H1 (cell line): ENCODE data around the gene NOX5. TPM values are rescaled to one million over a fixed set of nuclear protein-coding genes. Genes with fewer than 3 reads are reported as not detected.

ENCODE experiments used
- CTCF ChIA-PET: fragments of 300-600 bp; sonication (Branson Sonifier 250); formaldehyde crosslinking; loops from one replicate; lab custom pipeline; 2021; ENCODE audit not compliant: partially characterized antibody; lab: Charles Lee
- POLR2A ChIA-PET: fragments of 300-600 bp; sonication (Branson Sonifier 250); formaldehyde crosslinking; loops from one replicate; lab custom pipeline; 2021; ENCODE audit warnings: inconsistent platforms; ENCODE audit not compliant: partially characterized antibody; lab: Charles Lee
- DNase-seq, 2 experiments: peaks; one replicate each; pipeline versions ENCODE4 v3.0.0 to v3.0.0-alpha.2; 2010 to 2022; ENCODE audit warnings: low spot score in 2 of 2, low read depth in 1 of 2, mixed read lengths in 1 of 2
- FAIRE-seq: peaks from 2 replicates; lab custom pipeline; 2011; peaks lifted over from hg19 to GRCh38; lab: Jason Lieb, UNC
- H2AFZ ChIP-seq: 2 replicates; pipeline ENCODE4 v1.8.1; 2012; ENCODE audit warnings: low read length, inconsistent platforms
- H2AK5ac ChIP-seq: 2 replicates; pipeline ENCODE4 v1.6.1; 2013; ENCODE audit warnings: low read depth, low read length
- H2BK120ac ChIP-seq: replicated peaks from 2 replicates; pipeline ENCODE3; 2013; ENCODE audit warnings: low read depth, low read length, inconsistent platforms
- H2BK12ac ChIP-seq: 2 replicates; pipeline ENCODE4 v1.6.1; 2013; ENCODE audit warnings: low read depth, low read length
- H2BK15ac ChIP-seq: 2 replicates; pipeline ENCODE4 v1.6.1; 2013; ENCODE audit warnings: low read length
- H2BK20ac ChIP-seq: 2 replicates; pipeline ENCODE4 v1.6.1; 2013; ENCODE audit warnings: low read length
- H2BK5ac ChIP-seq: 2 replicates; pipeline ENCODE4 v1.6.1; 2013; ENCODE audit warnings: low read depth, low read length
- H3K14ac ChIP-seq: 2 replicates; pipeline ENCODE4 v1.6.1; 2013; ENCODE audit warnings: inconsistent platforms; ENCODE audit not compliant: insufficient read length
- H3K18ac ChIP-seq: 2 replicates; pipeline ENCODE4 v1.6.1; 2013; ENCODE audit warnings: low read length; ENCODE audit errors: extremely low read depth
- H3K23ac ChIP-seq: 2 replicates; pipeline ENCODE4 v1.6.1; 2013; ENCODE audit warnings: inconsistent platforms; ENCODE audit not compliant: insufficient read length
- H3K23me2 ChIP-seq: 2 replicates; pipeline ENCODE4 v1.6.1; 2013; ENCODE audit warnings: low read depth, low read length
- H3K27ac ChIP-seq: 2 replicates; pipeline ENCODE4 v1.6.1; 2011; ENCODE audit warnings: low read depth, low read length, inconsistent platforms
- H3K27me3 ChIP-seq, 4 experiments: replicated peaks in 1 of 4; 1 replicate in 1 of 4; 2 replicates in 3 of 4; pipeline versions ENCODE4 v1.6.1 to v1.8.1; 2011 to 2013; ENCODE audit warnings: low read length in 3 of 4, mild to moderate bottlenecking in 3 of 4, inconsistent platforms in 2 of 4, mixed read lengths in 2 of 4, moderate library complexity in 1 of 4; ENCODE audit not compliant: control insufficient read depth in 3 of 4, insufficient read depth in 3 of 4; ENCODE audit errors: extremely low read depth in 1 of 4
- H3K36me3 ChIP-seq, 4 experiments: 2 replicates each; pipeline versions ENCODE4 v1.6.1 to v1.8.1; 2011 to 2013; ENCODE audit warnings: mild to moderate bottlenecking in 4 of 4, low read length in 3 of 4, moderate library complexity in 2 of 4, control low read depth in 1 of 4, inconsistent platforms in 1 of 4; ENCODE audit not compliant: insufficient read depth in 4 of 4, control insufficient read depth in 2 of 4
- H3K4ac ChIP-seq: replicated peaks from 2 replicates; pipeline ENCODE3; 2013; ENCODE audit warnings: low read length, low read depth, mixed read lengths, inconsistent platforms; ENCODE audit not compliant: insufficient read length
- H3K4me1 ChIP-seq, 4 experiments: replicated peaks in 1 of 4; 1 replicate in 1 of 4; 2 replicates in 3 of 4; pipeline versions ENCODE4 v1.6.1 to v1.8.1; 2011 to 2013; ENCODE audit warnings: low read length in 3 of 4, inconsistent platforms in 2 of 4, mixed read lengths in 1 of 4; ENCODE audit not compliant: insufficient read depth in 4 of 4, control insufficient read depth in 3 of 4
- H3K4me2 ChIP-seq, 2 experiments: 2 replicates each; pipeline versions ENCODE4 v1.6.1 to v1.8.1; 2011 to 2013; ENCODE audit warnings: low read depth in 2 of 2, low read length in 2 of 2, control low read depth in 1 of 2, inconsistent platforms in 1 of 2, mild to moderate bottlenecking in 1 of 2; ENCODE audit not compliant: insufficient read depth in 1 of 2
- H3K4me3 ChIP-seq, 4 experiments: fragments of 200-600, 300-600 bp in 1 of 4; sonication (generic), shearing (Covaris generic), sonication (Bioruptor Twin) in 1 of 4; 2 replicates each; pipeline versions ENCODE4 v1.5.1 to v1.8.1; 2011 to 2016; ENCODE audit warnings: low read length in 4 of 4, low read depth in 3 of 4, control low read depth in 2 of 4, inconsistent platforms in 2 of 4, mild to moderate bottlenecking in 2 of 4, mixed read lengths in 1 of 4, moderate library complexity in 1 of 4; ENCODE audit not compliant: insufficient read depth in 2 of 4; ENCODE audit errors: extremely low read depth in 1 of 4
- H3K56ac ChIP-seq: replicated peaks from 2 replicates; pipeline ENCODE3; 2013; ENCODE audit warnings: low read depth, mild to moderate bottlenecking, mixed read lengths, low read length, inconsistent platforms; ENCODE audit not compliant: insufficient read length
- H3K79me1 ChIP-seq: 2 replicates; pipeline ENCODE4 v1.6.1; 2013; ENCODE audit warnings: low read depth, low read length, control low read depth
- H3K79me2 ChIP-seq, 2 experiments: 2 replicates each; pipeline versions ENCODE4 v1.6.1 to v1.8.1; 2012 to 2013; ENCODE audit warnings: low read length in 2 of 2, mild to moderate bottlenecking in 2 of 2, inconsistent platforms in 1 of 2; ENCODE audit not compliant: insufficient read depth in 2 of 2, control insufficient read depth in 1 of 2
- H3K9ac ChIP-seq, 4 experiments: replicated peaks in 1 of 4; 1 replicate in 1 of 4; 2 replicates in 3 of 4; pipeline versions ENCODE4 v1.6.1 to v1.8.1; 2011 to 2013; ENCODE audit warnings: low read depth in 3 of 4, low read length in 3 of 4, control low read depth in 2 of 4, mild to moderate bottlenecking in 2 of 4, moderate library complexity in 2 of 4, inconsistent platforms in 1 of 4; ENCODE audit errors: extremely low read depth in 1 of 4
- H3K9me3 ChIP-seq, 2 experiments: 2 replicates each; pipeline versions ENCODE4 v1.6.1 to v1.8.1; 2012 to 2013; ENCODE audit warnings: mild to moderate bottlenecking in 2 of 2, moderate library complexity in 2 of 2, control low read depth in 1 of 2, inconsistent platforms in 1 of 2, low read depth in 1 of 2, low read length in 1 of 2, mixed read lengths in 1 of 2; ENCODE audit not compliant: insufficient read depth in 2 of 2
- H4K20me1 ChIP-seq, 2 experiments: replicated peaks in 1 of 2; 2 replicates each; pipeline versions ENCODE3 to v1.8.1; 2011 to 2013; ENCODE audit warnings: inconsistent platforms in 2 of 2, low read length in 2 of 2, mild to moderate bottlenecking in 1 of 2; ENCODE audit not compliant: insufficient read depth in 2 of 2, control insufficient read depth in 1 of 2
- H4K5ac ChIP-seq: 2 replicates; pipeline ENCODE4 v1.6.1; 2013; ENCODE audit warnings: low read length, low read depth, mixed read lengths, inconsistent platforms; ENCODE audit not compliant: insufficient read length
- H4K8ac ChIP-seq: 2 replicates; pipeline ENCODE4 v1.8.0; 2013; ENCODE audit warnings: mild to moderate bottlenecking, moderate library complexity, low read length, inconsistent platforms; ENCODE audit not compliant: insufficient read depth; ENCODE audit errors: extremely low read depth
- H4K91ac ChIP-seq: replicated peaks from 2 replicates; pipeline ENCODE3; 2013; ENCODE audit warnings: low read length, mixed read lengths, inconsistent platforms; ENCODE audit not compliant: insufficient read length
- CBX5 ChIP-seq: fragments of 300-800, 300-1000 bp; sonication (generic); IDR thresholded peaks from 2 replicates; pipeline ENCODE4 v1.7.1; 2016; ENCODE audit warnings: antibody characterized with exemption, low read length, low read depth
- CEBPB ChIP-seq: IDR thresholded peaks from 2 replicates; pipeline ENCODE4 v1.6.1; 2012; ENCODE audit warnings: low read depth, low read length
- CREB1 ChIP-seq: IDR thresholded peaks from 2 replicates; pipeline ENCODE4 v1.6.1; 2012; ENCODE audit warnings: inconsistent platforms
- EZH2 ChIP-seq: fragments of 200-600 bp; sonication (generic); IDR thresholded peaks from 2 replicates; pipeline ENCODE4 v1.7.1; 2012; ENCODE audit warnings: low read depth, mild to moderate bottlenecking, moderate library complexity, low read length, inconsistent platforms; ENCODE audit not compliant: severe bottlenecking
- RAD21 ChIP-seq, 2 experiments: IDR thresholded peaks in 1 of 2; conservative IDR thresholded peaks in 1 of 2; 2 replicates each; pipeline ENCODE4 v1.6.1; 2011; ENCODE audit warnings: low read depth in 2 of 2, low read length in 2 of 2, improper control_type of control experiment in 1 of 2, inconsistent platforms in 1 of 2, mild to moderate bottlenecking in 1 of 2, moderate library complexity in 1 of 2
- WGBS, 2 experiments: shearing (Covaris generic) in 1 of 2; methylation state at CpG; one replicate each; pipeline versions ENCODE4 v1.1.6 to v1.1.7; 2013 to 2015; ENCODE audit warnings: low lambda C conversion rate in 2 of 2, mixed read lengths in 2 of 2, inconsistent platforms in 1 of 2, low coverage in 1 of 2, missing lambda C conversion rate in 1 of 2; ENCODE audit not compliant: insufficient replicate concordance in 2 of 2, insufficient coverage in 1 of 2, insufficient read length in 1 of 2; ENCODE audit errors: extremely low coverage in 1 of 2, missing lambda C conversion rate in 1 of 2; 5-methylcytosine and 5-hydroxymethylcytosine counted together
- polyA plus RNA-seq, 7 experiments: library from polyadenylated mRNA; depleted of rRNA in 3 of 7; stranded (reverse) in 5 of 7; unstranded in 2 of 7; fragments of >200 nt in 5 of 7; fragments of 200-250 nt in 2 of 7; gene quantifications; 1 replicate in 5 of 7; 2 replicates in 1 of 7; 4 replicates in 1 of 7; pipeline versions ENCODE4 v1.2.1 to v1.2.3, GENCODE V29; 2011 to 2013; ENCODE audit warnings: missing spikeins in 2 of 7, mixed read lengths in 2 of 7
- total RNA-seq: library from RNA; stranded (reverse); fragmentation: NEBNext Ultra II Directional; extraction: Animal tissue kit (Norgen Biotek cat#: 25700); gene quantifications from 2 replicates; pipeline ENCODE4 v1.2.1, GENCODE V29; 2021
- TF ChIP-seq, protein P1 (sequence below): IDR thresholded peaks from 2 replicates; pipeline ENCODE4 v1.6.1; 2012; ENCODE audit warnings: inconsistent platforms
- TF ChIP-seq, protein P2 (sequence below): IDR thresholded peaks from 2 replicates; pipeline ENCODE4 v1.6.1; 2011; ENCODE audit warnings: low read depth, mild to moderate bottlenecking, low read length; ENCODE audit not compliant: insufficient read depth

NOX5 gene
- total and polyA plus RNA-seq, 2 of the 8 experiments (the other 6 are each of a cell fraction or from before 2014, with no cell fraction given) = under 0.01 TPM; not detected in 1

DNA sequence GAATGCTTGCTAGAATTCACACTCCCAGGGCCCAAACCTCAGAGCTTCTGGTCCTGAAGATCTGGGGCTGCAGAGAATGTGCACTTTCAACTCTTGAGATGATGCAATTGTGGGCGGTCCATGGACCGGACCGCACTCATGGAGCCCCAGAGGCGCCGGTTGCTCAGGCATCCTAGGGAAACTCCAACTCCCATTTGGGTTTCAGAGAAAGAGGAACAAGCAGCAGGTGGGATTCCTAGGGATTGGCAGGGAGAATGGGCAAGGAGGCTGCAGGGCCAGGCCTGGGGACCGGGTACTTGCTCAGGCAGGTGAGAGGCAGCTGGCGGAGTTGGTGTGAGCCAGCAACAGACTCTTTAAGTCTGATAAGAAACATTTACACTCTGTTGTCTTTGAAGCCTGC, 3.5 kb downstream of the NOX5 start:
- Histone ChIP-seq H2BK12ac (no peak overlapping the region), H4K8ac (no peak overlapping the region), H3K36me3 (no peaks in the 10 kb centered on the region), H3K14ac (no peak overlapping the region), H3K9ac (no peak overlapping the region), H3K79me1 (no peaks in the 10 kb centered on the region), H3K4ac (no peak overlapping the region), H2BK15ac (no peak overlapping the region), H3K4me3 (no peak overlapping the region), H4K20me1 (no peaks in the 10 kb centered on the region), H3K9me3 (no peaks in the 10 kb centered on the region), H2BK120ac (no peak overlapping the region), H3K56ac (no peak overlapping the region), H3K18ac (no peak overlapping the region), H2AFZ (peak overlapping the region; percentile 55; the same call in 1 of the 2 replicates), H3K4me2 (no peak overlapping the region; a peak in 1 of 4 replicates), H4K91ac (no peak overlapping the region), H2BK20ac (no peak overlapping the region), H3K27ac (no peak overlapping the region), H3K23ac (no peak overlapping the region), H3K23me2 (no peaks in the 10 kb centered on the region), H2AK5ac (no peak overlapping the region), H2BK5ac (no peak overlapping the region), H3K79me2 (no peaks in the 10 kb centered on the region), H3K27me3 (no peaks in the 10 kb centered on the region; a peak in 1 of 7 replicates), H4K5ac (no peak overlapping the region), H3K4me1 (0 out of 7 replicates have a peak, but pooled peaks cover 0 to 3% (median 0%) of the 10 kb centered on the region in 4 experiments)
- FAIRE-seq (no peak), DNase-seq (no peak)
- TF ChIP-seq CBX5 = no peak
- 0 out of 2 replicates have a peak, but pooled peaks have one; percentile 66 for TF ChIP-seq CEBPB
- no peak for TF ChIP-seq CREB1
- TF ChIP-seq, protein P1, sequence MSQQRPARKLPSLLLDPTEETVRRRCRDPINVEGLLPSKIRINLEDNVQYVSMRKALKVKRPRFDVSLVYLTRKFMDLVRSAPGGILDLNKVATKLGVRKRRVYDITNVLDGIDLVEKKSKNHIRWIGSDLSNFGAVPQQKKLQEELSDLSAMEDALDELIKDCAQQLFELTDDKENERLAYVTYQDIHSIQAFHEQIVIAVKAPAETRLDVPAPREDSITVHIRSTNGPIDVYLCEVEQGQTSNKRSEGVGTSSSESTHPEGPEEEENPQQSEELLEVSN = no peak
- TF ChIP-seq, protein P2, sequence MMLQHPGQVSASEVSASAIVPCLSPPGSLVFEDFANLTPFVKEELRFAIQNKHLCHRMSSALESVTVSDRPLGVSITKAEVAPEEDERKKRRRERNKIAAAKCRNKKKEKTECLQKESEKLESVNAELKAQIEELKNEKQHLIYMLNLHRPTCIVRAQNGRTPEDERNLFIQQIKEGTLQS = no peak
- no peak for TF ChIP-seq EZH2
- no peak for TF ChIP-seq RAD21 (IDR thresholded peaks at IDR 0.05 in 1 of 2, conservative IDR thresholded peaks at IDR 0.05 in 1 of 2; ENCODE audit: low read depth in 2 of 2, low read length in 2 of 2)
- 89% methylated on average over 7 of the region's 7 CpGs; no CpG with 5 or more reads in 1 of the 2 experiments for WGBS, 2 experiments
- ChIA-PET CTCF (interaction anchor here (0.9 to 2.1 kb wide), 5 partner anchors 13 to 43 kb away, joined by 3 to 6 read pairs (median 3); no protein-coding TSS in a partner anchor), POLR2A (interaction anchor here (0.9 kb wide), 1 partner anchor 435 kb away, joined by 4 read pairs; the partner anchor contains the start of gene RPLP1)
